ENCODE results near the gene LRRC32. TPM values are rescaled to one million over a fixed set of nuclear protein-coding genes. Genes with fewer than 3 reads are reported as not detected.

The LRRC32 gene
- total RNA-seq, 1 experiment from 2014 or later = not detected

- no peaks in the 10 kb centered on the region for H3K4me1 ChIP-seq (ENCODE audit: insufficient read depth, low read length)
- H3K27me3 ChIP-seq (ENCODE audit: low read length) = peaks cover 18% of the 10 kb centered on the region
- H3K4me2 ChIP-seq (ENCODE audit: low read length) = no peak overlapping the region
- TF ChIP-seq EZH2phosphoT487 (IDR thresholded peaks at IDR 0.05; ENCODE audit: borderline replicate concordance, low read length) = no peak
- TF ChIP-seq CTCF (conservative IDR thresholded peaks at IDR 0.05; ENCODE audit: low read depth, low read length) = no peak
- no peak for TF ChIP-seq EZH2 (IDR thresholded peaks at IDR 0.05; ENCODE audit: low read length, unreplicated experiment)
- no peak for ATAC-seq
- intact Hi-C loops (cut with micrococcal nuclease) = no loop called here
- ChIA-PET CTCF (no interaction called here), POLR2A (ENCODE audit: unreplicated experiment) (no interaction called here)
- H3F3A ChIP-seq (ENCODE audit: low read length, unreplicated experiment) = no peaks in the 10 kb centered on the region
- no peaks in the 10 kb centered on the region for H3K9me3 ChIP-seq (ENCODE audit: low read length)
- H3K9ac ChIP-seq (ENCODE audit: low read length) = no peak overlapping the region
- no peaks in the 10 kb centered on the region for H4K20me1 ChIP-seq (ENCODE audit: low read length)
- no peak overlapping the region for H3K4me3 ChIP-seq (ENCODE audit: low read length)
- no peak for DNase-seq
- H3K79me2 ChIP-seq (ENCODE audit: low read length) = no peaks in the 10 kb centered on the region
- no peaks in the 10 kb centered on the region for H3K9me2 ChIP-seq (replicated peaks; ENCODE audit: low read length)
- H3K27ac ChIP-seq (ENCODE audit: low read length) = no peak overlapping the region
- no peak overlapping the region for H2AFZ ChIP-seq (ENCODE audit: low read length)
- H3K36me3 ChIP-seq (ENCODE audit: low read depth, low read length) = no peaks in the 10 kb centered on the region
- no TSS peak for BruUV-seq (replicated peaks)
Measured at GRCh38 chr11:76673176-76674142, 2.9 kb upstream of the LRRC32 start.

DNA sequence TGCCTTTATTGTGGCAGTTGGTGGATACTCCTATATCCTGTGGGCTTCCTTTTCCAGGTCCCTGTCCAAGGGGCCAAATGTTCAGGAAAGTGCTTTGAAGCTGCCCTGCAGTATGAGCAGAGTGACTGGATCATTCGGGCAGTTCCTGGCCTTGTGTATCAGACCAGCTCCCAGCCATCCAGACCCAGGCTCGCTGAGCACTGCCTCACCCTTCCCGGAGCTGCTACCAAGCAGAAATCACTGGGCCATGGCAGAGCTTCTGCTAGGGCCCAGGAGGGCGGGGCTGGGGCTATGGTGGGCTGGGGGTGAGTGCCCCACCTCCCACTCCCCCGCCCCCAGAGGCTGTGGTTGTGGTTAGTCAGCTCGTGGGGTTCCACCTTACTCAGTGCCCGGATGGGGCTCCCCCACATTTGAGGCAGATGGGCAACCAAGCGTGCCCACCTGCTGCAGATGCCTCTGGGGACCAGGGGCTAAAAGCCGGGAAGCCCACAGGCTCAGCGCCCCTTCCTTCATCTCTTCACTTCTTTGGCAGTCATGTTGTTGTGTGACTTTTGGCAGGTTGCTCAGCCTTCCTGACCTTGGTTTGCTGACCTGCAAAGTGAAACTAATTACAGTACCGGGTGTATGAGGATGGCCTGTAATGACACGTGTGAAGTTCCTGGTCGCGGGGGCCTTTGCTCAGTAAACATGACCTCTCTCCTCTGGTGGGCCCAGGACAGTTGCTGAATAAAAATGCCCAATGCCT lies 2.1 kb upstream of the LRRC32 start:
- Histone ChIP-seq H3K4me1 (ENCODE audit: insufficient read depth, low read length) (no peaks in the 10 kb centered on the region), H4K20me1 (ENCODE audit: low read length) (no peaks in the 10 kb centered on the region), H3K9me3 (ENCODE audit: low read length) (no peaks in the 10 kb centered on the region), H3F3A (ENCODE audit: low read length, unreplicated experiment) (no peaks in the 10 kb centered on the region), H3K36me3 (ENCODE audit: low read depth, low read length) (no peaks in the 10 kb centered on the region), H3K4me2 (ENCODE audit: low read length) (no peak overlapping the region), H3K9me2 (replicated peaks; ENCODE audit: low read length) (no peaks in the 10 kb centered on the region), H2AFZ (ENCODE audit: low read length) (no peak overlapping the region), H3K9ac (ENCODE audit: low read length) (no peak overlapping the region), H3K4me3 (ENCODE audit: low read length) (no peak overlapping the region), H3K27me3 (ENCODE audit: low read length) (peaks cover 18% of the 10 kb centered on the region), H3K27ac (ENCODE audit: low read length) (no peak overlapping the region), H3K79me2 (ENCODE audit: low read length) (no peaks in the 10 kb centered on the region)
- no peak for TF ChIP-seq CTCF (conservative IDR thresholded peaks at IDR 0.05; ENCODE audit: low read depth, low read length)
- TF ChIP-seq EZH2phosphoT487 (IDR thresholded peaks at IDR 0.05; ENCODE audit: borderline replicate concordance, low read length) = no peak
- no peak for TF ChIP-seq EZH2 (IDR thresholded peaks at IDR 0.05; ENCODE audit: low read length, unreplicated experiment)
- POLR2A ChIA-PET (ENCODE audit: unreplicated experiment) = no interaction called here
- CTCF ChIA-PET = no interaction called here
- DNase-seq (no peak), ATAC-seq (no peak)
- BruUV-seq (replicated peaks) = no TSS peak
- intact Hi-C loops (cut with micrococcal nuclease) = no loop called here

All from PC-3 (cell line).